ENCODE data around the gene SRD5A1. TPM values are rescaled to one million over a fixed set of nuclear protein-coding genes. Genes with fewer than 3 reads are reported as not detected.
A peak's percentile ranks its signal among the peaks of the same experiment; 100 is the strongest.

Gene SRD5A1
- polyA plus RNA-seq, 4 donors = 7.5 to 16.6 (median 11.9) TPM

DNA sequence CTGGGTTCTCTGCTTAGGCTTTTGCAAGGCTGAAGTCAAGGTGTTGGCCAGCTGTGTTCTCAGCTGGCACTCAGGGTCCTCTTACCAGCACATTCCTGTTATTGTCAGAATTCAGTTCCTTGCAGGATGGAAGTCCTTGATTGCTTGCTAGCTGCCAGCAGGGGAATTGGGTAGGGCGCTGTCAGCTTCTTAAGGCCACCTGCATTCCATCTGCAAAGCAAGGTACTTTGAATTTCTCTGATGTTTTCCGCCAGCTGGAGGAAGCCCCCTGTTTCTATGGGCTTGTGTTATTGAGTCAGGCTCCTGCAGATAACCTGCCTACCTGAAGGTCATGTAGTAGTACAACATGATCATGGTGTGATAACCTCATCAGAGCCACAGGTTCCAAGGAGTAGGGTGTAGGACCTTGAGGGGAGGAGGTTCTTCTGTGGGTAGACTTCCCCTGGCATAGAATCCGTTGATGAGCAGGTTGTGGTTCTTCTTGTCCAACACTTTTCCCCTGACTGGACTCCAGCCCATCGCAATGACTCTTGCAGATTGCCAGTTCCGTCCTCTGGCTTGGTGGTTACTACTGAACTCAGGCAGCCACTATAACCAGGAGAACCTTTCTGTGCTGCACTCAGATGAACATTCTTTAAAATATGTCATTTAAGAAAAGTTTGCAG, 86.8 kb downstream of the SRD5A1 start:
- no peak for FAIRE-seq
- H3K4me1 ChIP-seq (ENCODE audit: control insufficient read depth in 3 of 3, insufficient read depth in 2 of 3, low read depth in 1 of 3, low read length in 2 of 3) = peaks cover 6 to 31% (median 11%) of the 10 kb centered on the region in 3 donors
- DNase-seq = no peak
- H3K9me3 ChIP-seq (ENCODE audit: control insufficient read depth in 2 of 2, insufficient read depth in 1 of 2, low read depth in 1 of 2, low read length in 1 of 2) = no peaks in the 10 kb centered on the region
- H3K4me3 ChIP-seq (ENCODE audit: low read depth in 1 of 3, low read length in 3 of 3) = no peak overlapping the region
- no peak overlapping the region for H3K27ac ChIP-seq (ENCODE audit: low read depth in 1 of 3, low read length in 2 of 3)
- H3K36me3 ChIP-seq (ENCODE audit: control insufficient read depth in 3 of 3, insufficient read depth in 2 of 3, low read depth in 1 of 3, low read length in 3 of 3) = peaks cover 0 to 37% (median 2%) of the 10 kb centered on the region in 3 donors
- WGBS, 3 donors = 82 to 86% (median 84%) methylated on average over 5 of the region's 5 CpGs
- no peaks in the 10 kb centered on the region for H3K27me3 ChIP-seq (ENCODE audit: control insufficient read depth in 3 of 3, insufficient read depth in 3 of 3, low read length in 3 of 3)

DNA sequence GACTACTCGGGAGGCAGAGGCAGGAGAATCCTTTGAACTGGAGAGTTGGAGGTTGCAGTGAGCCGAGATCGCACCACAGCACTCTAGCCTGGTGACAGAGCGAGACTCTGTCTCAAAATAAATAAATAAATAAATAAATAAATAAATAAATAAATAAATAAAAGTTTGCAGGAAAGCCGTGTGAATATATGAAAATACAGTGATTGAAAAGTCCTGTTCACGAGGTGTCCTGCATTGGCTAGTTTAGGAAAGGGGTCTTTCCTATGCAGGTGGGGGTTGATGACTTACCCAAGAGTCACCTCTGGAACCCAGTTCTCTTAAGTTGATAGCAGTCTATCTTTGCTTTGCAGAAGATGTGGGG, 87.3 kb downstream of the SRD5A1 start:
- FAIRE-seq (no peak), DNase-seq (no peak)
- no peaks in the 10 kb centered on the region for H3K9me3 ChIP-seq (ENCODE audit: control insufficient read depth in 2 of 2, insufficient read depth in 1 of 2, low read depth in 1 of 2, low read length in 1 of 2)
- no peak overlapping the region for H3K27ac ChIP-seq (ENCODE audit: low read depth in 1 of 3, low read length in 2 of 3)
- H3K4me1 ChIP-seq (ENCODE audit: control insufficient read depth in 3 of 3, insufficient read depth in 2 of 3, low read depth in 1 of 3, low read length in 2 of 3) = peaks cover 6 to 29% (median 11%) of the 10 kb centered on the region in 3 donors
- no peak overlapping the region for H3K4me3 ChIP-seq (ENCODE audit: low read depth in 1 of 3, low read length in 3 of 3)
- WGBS, 3 donors = 88 to 91% (median 89%) methylated on average over 6 of the region's 6 CpGs
- no peaks in the 10 kb centered on the region for H3K27me3 ChIP-seq (ENCODE audit: control insufficient read depth in 3 of 3, insufficient read depth in 3 of 3, low read length in 3 of 3)
- peaks cover 0 to 40% (median 2%) of the 10 kb centered on the region in 3 donors for H3K36me3 ChIP-seq (ENCODE audit: control insufficient read depth in 3 of 3, insufficient read depth in 2 of 3, low read depth in 1 of 3, low read length in 3 of 3)

DNA sequence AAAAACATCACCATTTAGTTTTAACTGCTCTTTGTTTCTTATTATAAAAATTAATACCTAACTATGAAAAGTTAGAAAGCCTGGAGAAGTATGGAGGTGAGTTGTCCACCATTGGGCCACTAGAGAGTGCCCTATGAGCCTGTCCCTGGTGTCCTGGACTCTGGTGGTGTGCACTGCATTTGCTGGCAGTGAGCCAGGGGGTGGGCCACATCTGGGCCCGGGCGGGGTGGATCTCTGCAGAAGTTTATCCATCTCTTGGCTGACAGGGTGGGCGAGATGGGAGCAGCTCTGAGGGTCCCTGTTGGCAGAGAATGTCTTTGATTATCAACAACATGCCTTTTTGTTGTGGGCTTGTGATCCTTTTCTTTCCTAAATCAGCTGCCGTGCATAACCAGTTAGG, 88.2 kb downstream of the SRD5A1 start:
- H3K27ac ChIP-seq (ENCODE audit: low read depth in 1 of 3, low read length in 2 of 3) = peak overlapping the region in 1 of 3 donors; percentile 85
- no peaks in the 10 kb centered on the region for H3K9me3 ChIP-seq (ENCODE audit: control insufficient read depth in 2 of 2, insufficient read depth in 1 of 2, low read depth in 1 of 2, low read length in 1 of 2)
- H3K36me3 ChIP-seq (ENCODE audit: control insufficient read depth in 3 of 3, insufficient read depth in 2 of 3, low read depth in 1 of 3, low read length in 3 of 3) = peaks cover 2 to 42% (median 4%) of the 10 kb centered on the region in 3 donors
- DNase-seq (no peak), FAIRE-seq (no peak)
- WGBS, 3 donors = 47 to 65% (median 57%) methylated on average over 4 of the region's 4 CpGs
- H3K27me3 ChIP-seq (ENCODE audit: control insufficient read depth in 3 of 3, insufficient read depth in 3 of 3, low read length in 3 of 3) = no peaks in the 10 kb centered on the region
- no peak overlapping the region for H3K4me3 ChIP-seq (ENCODE audit: low read depth in 1 of 3, low read length in 3 of 3)
- H3K4me1 ChIP-seq (ENCODE audit: control insufficient read depth in 3 of 3, insufficient read depth in 2 of 3, low read depth in 1 of 3, low read length in 2 of 3) = peaks cover 2 to 29% (median 3%) of the 10 kb centered on the region in 3 donors

DNA sequence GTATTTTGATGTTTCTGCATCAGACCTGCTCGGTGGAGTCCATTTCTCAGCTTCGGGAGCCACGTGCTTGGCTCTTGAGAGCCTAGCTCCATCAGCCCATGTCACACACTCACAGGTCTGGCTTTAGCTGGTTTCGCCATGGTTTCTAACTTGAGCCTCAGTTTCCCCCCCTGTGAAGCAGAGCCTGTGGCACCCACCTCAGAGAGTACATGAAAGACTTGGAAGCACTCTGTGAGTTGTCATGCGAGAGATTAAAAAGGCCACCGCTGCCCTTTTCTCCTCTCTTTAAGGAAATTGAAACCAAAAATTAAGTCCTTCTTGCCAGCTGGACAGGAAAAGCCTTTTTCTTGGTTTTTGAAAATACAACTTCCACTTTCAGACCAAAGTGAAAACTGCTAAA, 88.8 kb downstream of the SRD5A1 start:
- Histone ChIP-seq H3K27me3 (ENCODE audit: control insufficient read depth in 3 of 3, insufficient read depth in 3 of 3, low read length in 3 of 3) (no peaks in the 10 kb centered on the region), H3K9me3 (ENCODE audit: control insufficient read depth in 2 of 2, insufficient read depth in 1 of 2, low read depth in 1 of 2, low read length in 1 of 2) (no peaks in the 10 kb centered on the region), H3K4me1 (ENCODE audit: control insufficient read depth in 3 of 3, insufficient read depth in 2 of 3, low read depth in 1 of 3, low read length in 2 of 3) (peaks cover 0 to 27% (median under 1%) of the 10 kb centered on the region in 3 donors), H3K36me3 (ENCODE audit: control insufficient read depth in 3 of 3, insufficient read depth in 2 of 3, low read depth in 1 of 3, low read length in 3 of 3) (peaks cover 2 to 43% (median 4%) of the 10 kb centered on the region in 3 donors), H3K27ac (ENCODE audit: low read depth in 1 of 3, low read length in 2 of 3) (peak overlapping the region in 1 of 3 donors; percentile 85), H3K4me3 (ENCODE audit: low read depth in 1 of 3, low read length in 3 of 3) (no peak overlapping the region)
- 36 to 50% (median 36%) methylated on average over 6 of the region's 6 CpGs for WGBS, 3 donors
- FAIRE-seq (no peak), DNase-seq (no peak)

DNA sequence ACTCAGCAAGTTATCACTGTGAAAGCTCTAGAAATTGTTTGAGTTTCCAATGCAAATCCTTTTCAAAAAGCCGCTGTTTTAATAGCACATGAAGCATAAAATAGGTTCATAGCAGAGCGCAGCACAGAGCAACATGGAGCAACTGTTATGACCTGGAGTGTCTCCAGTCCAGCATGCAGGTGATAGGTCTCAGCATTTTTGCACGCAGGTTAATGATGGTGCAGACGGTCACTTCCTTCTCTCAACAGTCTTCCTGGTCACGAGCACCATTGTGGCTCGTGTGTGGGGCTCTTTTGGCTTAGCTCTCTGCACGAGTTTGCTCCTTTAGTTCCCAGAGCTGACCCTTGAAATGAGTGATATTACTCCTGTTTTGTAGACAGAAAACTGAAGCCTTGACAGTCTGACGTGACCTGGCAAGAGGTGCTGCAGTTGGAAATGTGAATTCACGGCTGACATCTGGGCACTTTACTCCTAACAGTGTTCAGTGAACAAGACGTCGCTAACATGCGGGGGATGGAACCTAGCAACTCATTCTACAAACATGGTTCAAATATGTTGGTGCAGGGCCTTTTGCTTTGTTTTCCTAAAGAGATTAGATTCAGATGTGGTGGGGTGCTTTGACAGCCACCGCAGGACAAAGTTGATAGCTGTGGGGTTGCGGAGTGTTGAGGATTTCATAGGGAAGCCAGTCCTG, 90.0 kb downstream of the SRD5A1 start:
- Histone ChIP-seq H3K9me3 (ENCODE audit: control insufficient read depth in 2 of 2, insufficient read depth in 1 of 2, low read depth in 1 of 2, low read length in 1 of 2) (no peaks in the 10 kb centered on the region), H3K36me3 (ENCODE audit: control insufficient read depth in 3 of 3, insufficient read depth in 2 of 3, low read depth in 1 of 3, low read length in 3 of 3) (peaks cover 2 to 53% (median 4%) of the 10 kb centered on the region in 3 donors), H3K4me3 (ENCODE audit: low read depth in 1 of 3, low read length in 3 of 3) (no peak overlapping the region), H3K27me3 (ENCODE audit: control insufficient read depth in 3 of 3, insufficient read depth in 3 of 3, low read length in 3 of 3) (no peaks in the 10 kb centered on the region), H3K4me1 (ENCODE audit: control insufficient read depth in 3 of 3, insufficient read depth in 2 of 3, low read depth in 1 of 3, low read length in 2 of 3) (peaks cover 0 to 26% (median 0%) of the 10 kb centered on the region in 3 donors), H3K27ac (ENCODE audit: low read depth in 1 of 3, low read length in 2 of 3) (peak overlapping the region in 1 of 3 donors; percentile 11)
- FAIRE-seq = no peak
- 68 to 78% (median 77%) methylated on average over 14 of the region's 14 CpGs for WGBS, 3 donors
- no peak for DNase-seq

DNA sequence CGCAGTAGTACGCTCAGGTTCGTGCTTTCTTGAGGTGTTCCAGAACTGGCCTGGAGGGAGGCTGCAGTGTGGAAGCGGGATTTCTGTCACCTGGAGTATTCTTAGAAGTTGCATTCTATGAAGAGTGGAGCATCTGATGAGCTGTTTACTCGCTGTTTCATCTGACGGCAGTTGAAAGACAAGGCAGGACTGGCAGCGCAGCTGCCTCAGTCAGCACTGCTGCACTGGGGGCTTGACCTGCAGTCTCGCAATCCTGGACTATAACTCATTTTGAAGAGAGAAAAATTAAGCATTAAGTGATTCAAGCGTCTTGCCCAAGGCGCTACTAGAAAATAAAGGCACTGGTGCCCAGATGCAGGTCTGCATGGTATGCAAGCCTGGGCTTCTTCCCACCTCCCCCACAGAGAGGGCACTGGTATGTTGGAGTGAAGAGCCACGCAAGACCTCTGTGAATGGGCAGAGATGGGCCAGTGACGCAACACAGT, 90.6 kb downstream of the SRD5A1 start:
- H3K27ac ChIP-seq (ENCODE audit: low read depth in 1 of 3, low read length in 2 of 3) = no peak overlapping the region
- 90 to 98% (median 96%) methylated on average over 12 of the region's 12 CpGs for WGBS, 3 donors

More for the DNA sequence above, 90.6 kb downstream of the SRD5A1 start:
- peaks cover 2 to 51% (median 4%) of the 10 kb centered on the region in 3 donors for H3K36me3 ChIP-seq (ENCODE audit: control insufficient read depth in 3 of 3, insufficient read depth in 2 of 3, low read depth in 1 of 3, low read length in 3 of 3)
- no peaks in the 10 kb centered on the region for H3K27me3 ChIP-seq (ENCODE audit: control insufficient read depth in 3 of 3, insufficient read depth in 3 of 3, low read length in 3 of 3)
- H3K9me3 ChIP-seq (ENCODE audit: control insufficient read depth in 2 of 2, insufficient read depth in 1 of 2, low read depth in 1 of 2, low read length in 1 of 2) = no peaks in the 10 kb centered on the region
- H3K4me3 ChIP-seq (ENCODE audit: low read depth in 1 of 3, low read length in 3 of 3) = no peak overlapping the region
- FAIRE-seq = no peak
- no peak for DNase-seq
- H3K4me1 ChIP-seq (ENCODE audit: control insufficient read depth in 3 of 3, insufficient read depth in 2 of 3, low read depth in 1 of 3, low read length in 2 of 3) = peaks cover 0 to 27% (median 0%) of the 10 kb centered on the region in 3 donors

Other genes starting within 250 kb of the SRD5A1 start
- gene UBE2QL1, start 184.6 kb upstream of the SRD5A1 start, polyA plus RNA-seq = under 1 TPM in 3 of 4 donors, not detected in 1; 0.27 to 0.75 (median 0.45) TPM
- 10 to 100 TPM; 36.5 to 74.8 (median 43.8) TPM for gene NSUN2, start 396 bp upstream of the SRD5A1 start, polyA plus RNA-seq
- gene TENT4A, start 80.0 kb downstream of the SRD5A1 start, polyA plus RNA-seq = 10 to 100 TPM in 3 of 4 donors, 1 to 10 TPM in 1; 8.6 to 19.0 (median 11.2) TPM

All from small intestine (tissue), 7 donors.